Measurements from ENCODE around the gene SPIRE1. TPM values are rescaled to one million over a fixed set of nuclear protein-coding genes. Genes with fewer than 3 reads are reported as not detected.

The SPIRE1 gene
- total and polyA plus RNA-seq, 4 donors: 0.29 to 5.7 (median 3.2) TPM

GRCh38 chr18:12534820-12535219 lies 123.1 kb downstream of the SPIRE1 start:
- Histone ChIP-seq H3K9me3 (ENCODE audit: control insufficient read depth in 4 of 4, low read length in 3 of 4) (no peaks in the 10 kb centered on the region), H3K27ac (ENCODE audit: low read depth in 1 of 2, low read length in 2 of 2) (no peak overlapping the region), H3K4me3 (ENCODE audit: low read depth in 1 of 3, low read length in 3 of 3) (no peak overlapping the region), H3K4me1 (ENCODE audit: control insufficient read depth in 4 of 4, insufficient read depth in 4 of 4, low read length in 3 of 4) (peaks cover 0 to 1% (median 0%) of the 10 kb centered on the region in 4 donors), H3K27me3 (ENCODE audit: control insufficient read depth in 4 of 4, insufficient read depth in 4 of 4, low read length in 3 of 4) (no peaks in the 10 kb centered on the region), H3K36me3 (ENCODE audit: control insufficient read depth in 4 of 4, insufficient read depth in 3 of 4, low read depth in 1 of 4, low read length in 3 of 4) (no peaks in the 10 kb centered on the region), H3K9ac (ENCODE audit: low read depth in 1 of 2, low read length in 2 of 2) (no peak overlapping the region)
- 95% methylated on average over 2 of the region's 2 CpGs for WGBS
- TF ChIP-seq CTCF (IDR thresholded peaks at IDR 0.05; ENCODE audit: low read depth, low read length, missing input control): no peak
- no peak for TF ChIP-seq TAF1 (conservative IDR thresholded peaks at IDR 0.05)
- no peak for TF ChIP-seq REST (IDR thresholded peaks at IDR 0.05)
- no peak for TF ChIP-seq JUND (IDR thresholded peaks at IDR 0.05)
- no peak for TF ChIP-seq GABPA (IDR thresholded peaks at IDR 0.05 in 1 of 2, conservative IDR thresholded peaks at IDR 0.05 in 1 of 2)
- no peak for TF ChIP-seq FOXA1 (IDR thresholded peaks at IDR 0.05)
- no peak for TF ChIP-seq ZBTB33 (IDR thresholded peaks at IDR 0.05)
- no peak for TF ChIP-seq EGR1 (IDR thresholded peaks at IDR 0.05; ENCODE audit: low read depth in 2 of 2)
- TF ChIP-seq ATF3 (IDR thresholded peaks at IDR 0.05): no peak
- no peak for TF ChIP-seq NR2F2 (IDR thresholded peaks at IDR 0.05)
- no peak for TF ChIP-seq HNF4G (IDR thresholded peaks at IDR 0.05)
- TF ChIP-seq HNF4A (conservative IDR thresholded peaks at IDR 0.05): no peak
- no peak for TF ChIP-seq RAD21 (IDR thresholded peaks at IDR 0.05)
- TF ChIP-seq RXRA (IDR thresholded peaks at IDR 0.05): no peak
- no peak for TF ChIP-seq YY1 (IDR thresholded peaks at IDR 0.05)
- no peak for TF ChIP-seq FOXA2 (IDR thresholded peaks at IDR 0.05)
- DNase-seq (ENCODE audit: low spot score): no peak

GRCh38 chr18:12532661-12533060 lies 125.2 kb downstream of the SPIRE1 start:
- no peak overlapping the region for H3K27ac ChIP-seq (ENCODE audit: low read depth in 1 of 2, low read length in 2 of 2)
- 87% methylated on average over 3 of the region's 3 CpGs for WGBS

More at GRCh38 chr18:12532661-12533060, 125.2 kb downstream of the SPIRE1 start:
- Histone ChIP-seq H3K9me3 (ENCODE audit: control insufficient read depth in 4 of 4, low read length in 3 of 4) (no peaks in the 10 kb centered on the region), H3K4me1 (ENCODE audit: control insufficient read depth in 4 of 4, insufficient read depth in 4 of 4, low read length in 3 of 4) (peaks cover 0 to 1% (median 0%) of the 10 kb centered on the region in 4 donors), H3K9ac (ENCODE audit: low read depth in 1 of 2, low read length in 2 of 2) (no peak overlapping the region), H3K27me3 (ENCODE audit: control insufficient read depth in 4 of 4, insufficient read depth in 4 of 4, low read length in 3 of 4) (no peaks in the 10 kb centered on the region), H3K4me3 (ENCODE audit: low read depth in 1 of 3, low read length in 3 of 3) (no peak overlapping the region), H3K36me3 (ENCODE audit: control insufficient read depth in 4 of 4, insufficient read depth in 3 of 4, low read depth in 1 of 4, low read length in 3 of 4) (no peaks in the 10 kb centered on the region)
- DNase-seq (ENCODE audit: low spot score): no peak
- TF ChIP-seq HNF4G (IDR thresholded peaks at IDR 0.05) (no peak), NR2F2 (IDR thresholded peaks at IDR 0.05) (no peak), JUND (IDR thresholded peaks at IDR 0.05) (no peak), REST (IDR thresholded peaks at IDR 0.05) (no peak), CTCF (IDR thresholded peaks at IDR 0.05; ENCODE audit: low read depth, low read length, missing input control) (no peak), HNF4A (conservative IDR thresholded peaks at IDR 0.05) (no peak), MAX (IDR thresholded peaks at IDR 0.05) (no peak), TAF1 (conservative IDR thresholded peaks at IDR 0.05) (no peak), SP1 (IDR thresholded peaks at IDR 0.05) (no peak)
